HG03135 (cell line): Measurements from ENCODE around the gene KLRC3.
A peak's percentile ranks its signal among the peaks of the same experiment; 100 is the strongest.
"Not testable (repeated sequence)": the region's sequence is repeated elsewhere in the genome, so short reads cannot be mapped to it uniquely, and the experiment has no call there.

Experiments used
- ATAC-seq: cut with Tn5 transposase; IDR thresholded peaks from one replicate; pipeline ENCODE4 v1.9.1; 2021; ENCODE audit warnings: mild to moderate bottlenecking, moderate library complexity; ENCODE audit not compliant: unreplicated experiment

Gene KLRC3

GRCh38 chr12:10404798-10405197 lies 15.6 kb downstream of the KLRC3 start:
- no peak for ATAC-seq

DNA sequence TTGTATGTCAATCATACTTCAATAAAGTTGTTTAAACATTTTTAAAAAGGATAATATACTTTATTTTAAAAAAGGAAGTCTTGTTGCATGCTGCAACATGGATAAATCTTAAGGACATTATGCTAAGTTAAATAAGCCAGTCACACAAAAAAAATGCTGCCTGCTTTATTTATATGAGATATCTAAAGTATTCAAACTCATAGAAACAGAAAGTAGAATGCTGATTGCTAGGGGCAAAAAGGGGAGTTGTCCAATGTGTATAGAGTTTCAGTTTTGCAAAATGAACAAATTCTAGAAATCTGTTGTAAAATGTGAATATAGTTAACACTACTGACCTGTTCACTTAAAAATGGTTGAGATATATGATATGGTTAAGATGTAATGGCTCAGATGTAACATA lies 19.6 kb downstream of the KLRC3 start:
- ATAC-seq: no peak

GRCh38 chr12:10398168-10398567 lies 22.2 kb downstream of the KLRC3 start:
- ATAC-seq: no peak

DNA sequence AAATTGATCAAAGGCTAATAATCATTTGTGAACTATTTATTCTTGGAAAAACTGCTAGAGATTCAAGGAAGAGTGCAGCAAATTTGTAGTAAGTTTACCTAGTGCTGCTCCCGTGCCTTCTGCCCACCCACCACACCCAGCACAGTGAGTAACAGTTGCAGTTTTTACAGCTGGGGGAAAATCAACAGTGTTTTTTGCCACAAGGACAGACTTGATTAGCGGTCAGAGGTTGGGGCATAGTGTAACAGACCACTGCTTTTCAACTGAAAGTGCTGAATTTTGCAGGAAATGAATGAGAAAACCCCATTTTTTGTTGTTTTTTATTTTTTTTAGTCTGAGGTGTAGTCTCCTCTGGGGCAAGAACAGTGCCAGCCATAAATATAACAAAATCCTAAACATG lies 23.1 kb downstream of the KLRC3 start:
- ATAC-seq: no peak

DNA sequence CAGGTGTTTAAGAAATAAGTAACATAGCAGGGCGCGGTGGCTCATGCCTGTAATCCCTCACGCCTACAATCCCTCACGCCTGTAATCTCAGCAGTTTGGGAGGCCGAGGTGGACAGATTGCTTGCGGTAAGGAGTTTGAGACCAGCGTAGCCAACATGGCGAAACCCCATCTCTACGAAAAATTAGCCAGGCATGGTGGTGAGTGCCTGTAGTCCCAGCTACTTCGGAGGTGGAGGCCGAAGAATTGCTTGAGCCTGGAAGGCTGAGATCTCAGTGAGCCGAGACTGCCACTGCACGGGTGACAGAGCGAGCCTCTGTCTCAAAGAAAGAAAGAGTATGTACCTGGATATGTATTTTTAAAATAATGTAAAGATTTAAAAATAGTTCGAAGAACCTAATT lies 24.2 kb downstream of the KLRC3 start:
- not testable (repeated sequence) for ATAC-seq

DNA sequence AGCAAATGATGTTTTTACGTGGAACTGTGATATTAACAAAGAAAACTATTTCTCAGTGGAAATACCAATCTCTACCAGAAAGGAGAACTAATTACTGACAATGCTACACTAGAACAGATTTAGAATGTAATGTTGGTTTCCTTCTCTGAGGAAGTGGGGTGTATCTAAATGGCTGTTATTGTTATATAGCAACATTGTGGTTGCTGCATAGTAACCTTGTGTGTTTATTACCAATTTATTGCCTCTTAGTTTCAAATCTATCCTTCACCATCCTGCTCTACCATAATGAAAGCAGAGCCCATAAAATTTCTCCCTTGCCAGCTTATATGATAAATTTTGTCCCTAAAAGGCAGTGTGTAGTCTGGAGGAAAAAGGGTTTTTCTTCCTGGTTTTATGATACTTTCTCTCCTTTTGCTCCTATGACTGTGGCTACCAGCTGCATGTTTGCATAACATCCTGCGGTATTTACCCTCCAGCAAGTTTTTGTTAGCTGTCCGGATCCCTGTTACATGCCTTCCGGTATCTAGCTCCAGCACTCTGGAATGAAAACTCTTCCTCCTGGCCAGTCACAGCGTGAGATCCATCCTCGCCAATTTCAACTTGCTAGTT lies 24.9 kb downstream of the KLRC3 start:
- ATAC-seq: peak; percentile 88

- not testable (repeated sequence) for ATAC-seq
These were observed 25.8 kb downstream of the KLRC3 start for GRCh38 chr12:10394531-10395152.

- no peak for ATAC-seq
These were observed 27.1 kb downstream of the KLRC3 start for GRCh38 chr12:10393291-10393690.

- ATAC-seq: peak; percentile 69
These were observed 27.9 kb downstream of the KLRC3 start for GRCh38 chr12:10392394-10392930.

- ATAC-seq: not testable (repeated sequence)
These were observed 29.4 kb downstream of the KLRC3 start for GRCh38 chr12:10390991-10391390.

GRCh38 chr12:10389904-10390303 lies 30.5 kb downstream of the KLRC3 start, which contains the start of gene KLRK1:
Gene KLRK1 (minus strand): TSS chr12:10390041. CDS start chr12:10388810, 1,231 bp downstream.
- no peak for ATAC-seq

DNA sequence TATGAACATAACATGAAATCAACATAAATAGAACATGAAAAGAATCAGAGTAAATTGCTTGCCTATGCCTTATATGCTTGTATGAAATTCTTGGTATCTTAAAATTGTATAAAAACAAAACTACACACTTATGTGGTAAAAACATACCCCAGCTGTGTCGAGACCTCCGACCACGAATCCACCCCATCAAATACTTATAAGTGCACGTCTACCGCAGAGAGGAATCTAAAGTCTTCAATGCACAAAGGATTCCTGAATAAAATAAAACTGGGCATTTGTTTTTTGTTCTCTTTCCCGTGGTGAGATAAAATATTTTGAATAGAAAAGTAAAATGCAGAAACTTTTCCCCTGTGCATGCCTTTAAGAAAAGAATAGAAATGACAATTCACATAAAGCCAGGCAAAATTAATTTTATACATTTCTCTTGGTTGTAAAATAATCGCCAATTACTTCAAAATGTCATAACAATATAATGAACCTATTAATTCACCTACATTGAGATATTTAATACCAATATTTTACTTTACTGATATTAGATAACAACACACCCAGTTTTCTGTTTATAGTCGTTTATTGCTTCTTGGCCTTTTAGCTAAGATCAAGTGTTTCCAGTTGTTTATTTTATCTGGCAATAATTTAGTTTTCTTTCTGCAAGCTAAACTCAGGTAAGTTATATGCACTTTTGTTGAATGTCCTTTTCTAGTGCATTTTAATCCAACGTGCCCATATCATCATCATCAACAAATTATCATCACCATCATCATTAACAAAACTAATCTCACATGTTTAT lies 31.6 kb downstream of the KLRC3 start:
- ATAC-seq: no peak

- not testable (repeated sequence) for ATAC-seq
These were observed 32.9 kb downstream of the KLRC3 start for GRCh38 chr12:10387498-10387897.

GRCh38 chr12:10386857-10387256 lies 33.5 kb downstream of the KLRC3 start:
- ATAC-seq: no peak

- no peak for ATAC-seq
These were observed 35.2 kb downstream of the KLRC3 start for GRCh38 chr12:10385166-10385613.

- ATAC-seq: no peak
These were observed 36.2 kb downstream of the KLRC3 start for GRCh38 chr12:10384191-10384590.

DNA sequence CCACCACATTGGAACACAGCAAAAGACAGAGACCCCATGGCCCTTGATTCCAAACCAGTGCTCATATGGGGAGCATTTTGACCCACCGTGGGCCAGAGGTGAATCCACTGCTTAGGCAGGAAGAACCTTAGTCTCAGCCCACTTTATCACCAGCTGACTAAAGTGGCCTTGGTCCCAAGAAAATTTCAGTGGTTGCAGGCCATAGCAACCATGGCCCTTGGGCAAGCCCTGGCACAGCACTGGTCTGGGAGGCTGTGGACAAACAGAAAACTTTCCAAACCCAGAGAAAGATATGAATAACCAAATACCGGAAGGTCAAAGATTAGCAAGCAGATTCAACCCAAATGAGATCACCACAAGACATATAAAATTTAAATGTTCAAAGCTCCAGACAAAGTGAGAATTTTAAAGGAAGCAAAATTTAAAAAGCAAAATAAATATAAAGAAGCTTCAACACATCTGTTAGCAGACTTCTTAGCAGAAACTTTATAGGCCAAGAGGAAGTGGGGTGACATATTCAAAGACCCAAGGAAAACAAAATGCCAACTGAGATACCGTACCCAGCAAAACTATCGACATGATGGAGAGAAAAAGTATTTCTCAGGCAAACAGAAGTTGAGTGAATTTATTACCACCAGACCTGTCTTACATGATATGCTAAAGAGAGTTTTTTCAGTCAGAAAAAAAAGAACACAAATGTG lies 38.3 kb downstream of the KLRC3 start:
- ATAC-seq: no peak

- ATAC-seq: not testable (repeated sequence)
These were observed 41.7 kb downstream of the KLRC3 start for GRCh38 chr12:10378737-10379136.

DNA sequence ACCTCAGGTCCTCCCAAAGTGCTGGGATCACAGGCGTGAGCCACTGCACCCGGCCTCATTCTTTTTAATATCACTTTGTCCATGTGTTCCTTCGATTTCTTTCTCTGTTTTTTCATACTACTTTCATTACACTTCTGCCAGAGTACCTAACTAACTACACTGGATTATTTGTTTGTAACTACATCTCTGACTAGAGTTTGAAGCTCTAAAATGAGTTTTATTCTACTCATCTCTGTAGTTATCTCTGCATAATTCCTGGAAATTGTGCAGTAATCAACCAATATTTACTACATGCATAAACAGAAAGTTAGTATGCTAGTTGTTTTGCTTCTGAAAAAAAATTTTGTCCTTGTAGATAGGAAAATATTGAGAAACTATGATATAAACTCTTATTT lies 45.8 kb downstream of the KLRC3 start:
- no peak for ATAC-seq

DNA sequence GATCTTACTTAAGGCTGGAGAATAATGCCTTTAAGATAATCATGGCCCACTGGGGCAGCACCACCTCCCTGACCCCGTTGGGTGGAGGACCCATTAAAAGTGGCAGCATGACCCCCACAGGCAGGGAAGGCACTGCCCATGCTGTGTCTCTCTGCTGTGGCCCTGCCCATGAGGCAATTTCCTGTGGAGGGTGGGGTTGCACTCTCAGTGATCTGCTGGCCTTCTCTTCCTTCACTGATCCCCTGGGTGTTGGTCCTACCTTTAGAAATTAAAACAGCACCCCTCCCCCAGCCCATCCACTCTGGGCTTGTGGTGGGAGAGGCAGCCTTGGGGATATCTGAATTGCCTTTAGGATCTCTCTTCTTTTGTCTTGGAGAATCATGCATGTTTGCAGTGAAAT lies 47.8 kb downstream of the KLRC3 start:
- ATAC-seq: no peak
